ENCODE results near the gene CD70. TPM values are rescaled to one million over a fixed set of nuclear protein-coding genes. Genes with fewer than 3 reads are reported as not detected.

The CD70 gene
- total RNA-seq, 4 donors from 2014 or later = not detected

- TF ChIP-seq CTCF (IDR thresholded peaks at IDR 0.05; ENCODE audit: low read depth) = no peak
These were observed 39.9 kb downstream of the CD70 start for GRCh38 chr19:6551091-6551490.

GRCh38 chr19:6543866-6544347, 47.0 kb downstream of the CD70 start:
- no peak for TF ChIP-seq CTCF (IDR thresholded peaks at IDR 0.05; ENCODE audit: low read depth)

GRCh38 chr19:6540918-6541689, 49.8 kb downstream of the CD70 start:
- no peak for TF ChIP-seq CTCF (IDR thresholded peaks at IDR 0.05; ENCODE audit: low read depth)

DNA sequence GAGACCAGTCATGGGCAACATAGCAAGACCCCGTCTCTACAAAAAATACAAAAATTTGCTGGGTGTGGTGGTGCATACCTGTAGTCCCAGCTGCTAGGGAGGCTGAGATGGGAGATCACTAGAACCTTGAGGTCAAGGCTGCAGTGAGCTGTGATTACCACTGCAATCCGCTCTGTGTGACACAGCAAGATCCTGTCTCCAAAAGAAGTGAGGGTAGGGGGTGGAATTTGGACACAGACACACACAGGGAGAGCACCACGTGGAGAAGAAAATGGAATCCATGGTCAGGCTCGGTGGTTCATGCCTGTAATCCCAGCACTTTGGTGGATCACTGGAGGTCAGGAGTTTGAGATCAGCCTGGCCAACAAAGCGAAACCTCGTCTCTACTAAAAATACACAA, 51.4 kb downstream of the CD70 start:
- no peak for TF ChIP-seq CTCF (IDR thresholded peaks at IDR 0.05; ENCODE audit: low read depth)

Small RNAs within 50 kb of the gene (small RNA-seq; reads per million reads assigned to genes)
- 0.49 reads per million for gene RF00019

Other genes starting within 250 kb of the CD70 start
- 10 to 100 TPM; 41.1 to 88.4 (median 56.2) TPM for gene CLPP, start 229.6 kb downstream of the CD70 start, total RNA-seq
- 10 to 100 TPM; 26.9 to 78.9 (median 60.2) TPM for gene ALKBH7, start 218.4 kb downstream of the CD70 start, total RNA-seq
- gene PSPN, start 215.2 kb downstream of the CD70 start, total RNA-seq = 1 to 10 TPM in 1 of 4 donors, under 1 TPM in 3; 0.16 to 1.5 (median 0.78) TPM
- gene GTF2F1, start 198.0 kb downstream of the CD70 start, total RNA-seq = 10 to 100 TPM; 27.9 to 41.6 (median 33.8) TPM
- gene KHSRP, start 166.3 kb downstream of the CD70 start, total RNA-seq = 100 to 1,000 TPM in 1 of 4 donors, 10 to 100 TPM in 3; 44.7 to 114 (median 61.6) TPM
- gene SLC25A41, start 157.4 kb downstream of the CD70 start, total RNA-seq = not detected
- gene SLC25A23, start 131.4 kb downstream of the CD70 start, total RNA-seq = 10 to 100 TPM; 14.3 to 50.9 (median 23.9) TPM
- gene CRB3, start 126.9 kb downstream of the CD70 start, total RNA-seq = 1 to 10 TPM in 1 of 4 donors, not detected in 3; 1.0 TPM
- 1 to 10 TPM; 2.4 to 8.0 (median 4.0) TPM for gene DENND1C, start 109.4 kb downstream of the CD70 start, total RNA-seq
- gene TUBB4A, start 88.8 kb downstream of the CD70 start, total RNA-seq = under 1 TPM in 1 of 4 donors, not detected in 3; 0.22 TPM
- 1 to 10 TPM in 2 of 4 donors, not detected in 2; 1.5 to 3.7 TPM for gene TNFSF9, start 60.1 kb downstream of the CD70 start, total RNA-seq
- 1 to 10 TPM in 1 of 4 donors, under 1 TPM in 3; 0.19 to 2.9 (median 0.77) TPM for gene TNFSF14, start 79.0 kb upstream of the CD70 start, total RNA-seq
- gene C3, start 129.5 kb upstream of the CD70 start, total RNA-seq = 1,000 to 10,000 TPM in 1 of 4 donors, 100 to 1,000 TPM in 3; 262 to 1,114 (median 554) TPM
- gene GPR108, start 146.4 kb upstream of the CD70 start, total RNA-seq = 10 to 100 TPM; 31.0 to 62.9 (median 45.6) TPM
- gene TRIP10, start 148.5 kb upstream of the CD70 start, total RNA-seq = 100 to 1,000 TPM in 1 of 4 donors, 10 to 100 TPM in 3; 51.7 to 161 (median 82.4) TPM
- gene SH2D3A, start 176.3 kb upstream of the CD70 start, total RNA-seq = 1 to 10 TPM in 2 of 4 donors, under 1 TPM in 1, not detected in 1; 0.85 to 1.8 (median 1.3) TPM
- 10 to 100 TPM in 3 of 4 donors, 1 to 10 TPM in 1; 6.4 to 16.8 (median 11.2) TPM for gene VAV1, start 181.6 kb upstream of the CD70 start, total RNA-seq

All from subcutaneous adipose tissue (tissue), 4 donors.